NB4 (cell line): Measurements from ENCODE around the gene ZNF469.

Source experiments
- CTCF ChIP-seq: IDR thresholded peaks from one replicate; pipeline ENCODE4 v1.5.1; 2012; ENCODE audit warnings: low read depth, low read length
- POLR2A ChIP-seq: IDR thresholded peaks from 2 replicates; pipeline ENCODE4 v1.6.1; 2011; ENCODE audit warnings: mild to moderate bottlenecking; ENCODE audit not compliant: insufficient read length; ENCODE audit errors: extremely low read depth

GRCh38 chr16:88338111-88338510 is 44.6 kb upstream of the ZNF469 start:
- TF ChIP-seq CTCF = no peak
- no peak for TF ChIP-seq POLR2A
